PFSK-1 (cell line): ENCODE data around the gene PANK4.

Experiments
- FOXP2 ChIP-seq: optimal IDR thresholded peaks from 2 replicates; pipeline ENCODE3; 2011; ENCODE audit warnings: borderline replicate concordance, control low read depth, inconsistent platforms; ENCODE audit not compliant: insufficient read depth; ENCODE audit errors: extremely low read length, extremely low read depth
- POLR2AphosphoS5 ChIP-seq: IDR thresholded peaks from 2 replicates; pipeline ENCODE4 v1.6.1; 2012; ENCODE audit warnings: low read depth, mild to moderate bottlenecking, control low read depth, low read length, moderate library complexity
- SIN3A ChIP-seq: IDR thresholded peaks from 2 replicates; pipeline ENCODE4 v1.6.1; 2012; ENCODE audit warnings: mild to moderate bottlenecking, low read length, moderate library complexity, borderline replicate concordance; ENCODE audit not compliant: insufficient read depth
- TAF1 ChIP-seq: IDR thresholded peaks from 2 replicates; pipeline ENCODE4 v1.6.1; 2012; ENCODE audit warnings: low read length, control low read depth, borderline replicate concordance; ENCODE audit not compliant: insufficient read depth
- TF ChIP-seq, protein P1 (sequence below), 2 experiments: IDR thresholded peaks; 2 replicates each; pipeline versions ENCODE4 v1.6.1 to v1.8.0; 2011 to 2012; ENCODE audit warnings: low read depth in 2 of 2, low read length in 2 of 2, control low read depth in 1 of 2, inconsistent platforms in 1 of 2, mild to moderate bottlenecking in 1 of 2, moderate library complexity in 1 of 2; ENCODE audit not compliant: insufficient read depth in 1 of 2

DNA sequence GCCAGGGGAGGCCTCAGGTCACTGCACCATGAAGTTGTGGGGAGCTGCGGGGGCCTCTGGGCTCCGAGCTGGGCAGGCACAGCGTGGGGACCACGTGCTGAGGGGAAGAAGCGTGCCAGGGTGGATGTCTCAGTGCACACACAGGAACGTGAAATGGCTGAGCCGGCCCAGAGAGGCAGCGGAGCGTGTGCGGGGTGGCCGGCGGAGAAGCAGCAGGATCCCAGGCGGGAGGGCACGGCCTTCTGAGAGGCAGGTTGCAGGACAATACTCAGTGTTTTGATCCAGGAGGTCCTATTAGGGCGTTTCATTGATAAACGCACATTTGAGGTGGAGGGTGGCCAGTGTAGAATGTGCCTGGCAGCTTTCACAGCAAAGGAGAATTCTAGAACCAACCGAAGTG lies 42.7 kb upstream of the PANK4 start:
- no peak for TF ChIP-seq SIN3A
- no peak for TF ChIP-seq TAF1
- no peak for TF ChIP-seq POLR2AphosphoS5
- TF ChIP-seq, protein P1, sequence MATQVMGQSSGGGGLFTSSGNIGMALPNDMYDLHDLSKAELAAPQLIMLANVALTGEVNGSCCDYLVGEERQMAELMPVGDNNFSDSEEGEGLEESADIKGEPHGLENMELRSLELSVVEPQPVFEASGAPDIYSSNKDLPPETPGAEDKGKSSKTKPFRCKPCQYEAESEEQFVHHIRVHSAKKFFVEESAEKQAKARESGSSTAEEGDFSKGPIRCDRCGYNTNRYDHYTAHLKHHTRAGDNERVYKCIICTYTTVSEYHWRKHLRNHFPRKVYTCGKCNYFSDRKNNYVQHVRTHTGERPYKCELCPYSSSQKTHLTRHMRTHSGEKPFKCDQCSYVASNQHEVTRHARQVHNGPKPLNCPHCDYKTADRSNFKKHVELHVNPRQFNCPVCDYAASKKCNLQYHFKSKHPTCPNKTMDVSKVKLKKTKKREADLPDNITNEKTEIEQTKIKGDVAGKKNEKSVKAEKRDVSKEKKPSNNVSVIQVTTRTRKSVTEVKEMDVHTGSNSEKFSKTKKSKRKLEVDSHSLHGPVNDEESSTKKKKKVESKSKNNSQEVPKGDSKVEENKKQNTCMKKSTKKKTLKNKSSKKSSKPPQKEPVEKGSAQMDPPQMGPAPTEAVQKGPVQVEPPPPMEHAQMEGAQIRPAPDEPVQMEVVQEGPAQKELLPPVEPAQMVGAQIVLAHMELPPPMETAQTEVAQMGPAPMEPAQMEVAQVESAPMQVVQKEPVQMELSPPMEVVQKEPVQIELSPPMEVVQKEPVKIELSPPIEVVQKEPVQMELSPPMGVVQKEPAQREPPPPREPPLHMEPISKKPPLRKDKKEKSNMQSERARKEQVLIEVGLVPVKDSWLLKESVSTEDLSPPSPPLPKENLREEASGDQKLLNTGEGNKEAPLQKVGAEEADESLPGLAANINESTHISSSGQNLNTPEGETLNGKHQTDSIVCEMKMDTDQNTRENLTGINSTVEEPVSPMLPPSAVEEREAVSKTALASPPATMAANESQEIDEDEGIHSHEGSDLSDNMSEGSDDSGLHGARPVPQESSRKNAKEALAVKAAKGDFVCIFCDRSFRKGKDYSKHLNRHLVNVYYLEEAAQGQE (IDR thresholded peaks at IDR 0.05; ENCODE audit: insufficient read depth in 1 of 2, low read depth in 2 of 2, low read length in 2 of 2), result no peak
- no peak for TF ChIP-seq FOXP2
